Measurements from ENCODE around the gene EOMES.

EOMES gene

GRCh38 chr3:27746838-27747237, 24.7 kb upstream of the EOMES start:
- TF ChIP-seq CTCF (IDR thresholded peaks at IDR 0.05; ENCODE audit: control insufficient read depth, insufficient read depth, low read depth, low read length, missing control alignments) = no peak
- no peak overlapping the region for H3K4me3 ChIP-seq (ENCODE audit: control insufficient read depth, low read depth, low read length)
- no peak for DNase-seq (ENCODE audit: low read depth)

- H3K4me3 ChIP-seq (ENCODE audit: control insufficient read depth, low read depth, low read length) = no peak overlapping the region
- DNase-seq (ENCODE audit: low read depth) = no peak
- no peak for TF ChIP-seq CTCF (IDR thresholded peaks at IDR 0.05; ENCODE audit: control insufficient read depth, insufficient read depth, low read depth, low read length, missing control alignments)
Measured at GRCh38 chr3:27740854-27741253, 18.7 kb upstream of the EOMES start.

GRCh38 chr3:27737091-27737490, 15.0 kb upstream of the EOMES start:
- H3K4me3 ChIP-seq (ENCODE audit: control insufficient read depth, low read depth, low read length) = no peak overlapping the region
- DNase-seq (ENCODE audit: low read depth) = no peak
- no peak for TF ChIP-seq CTCF (IDR thresholded peaks at IDR 0.05; ENCODE audit: control insufficient read depth, insufficient read depth, low read depth, low read length, missing control alignments)

- H3K4me3 ChIP-seq (ENCODE audit: control insufficient read depth, low read depth, low read length) = no peak overlapping the region
Measured at GRCh38 chr3:27730774-27731659, 8.9 kb upstream of the EOMES start.

GRCh38 chr3:27729748-27730611, 7.9 kb upstream of the EOMES start:
- peak overlapping the region; percentile 18 for H3K4me3 ChIP-seq (ENCODE audit: control insufficient read depth, low read depth, low read length)

More at GRCh38 chr3:27730774-27731659, 8.9 kb upstream of the EOMES start:
- no peak for DNase-seq (ENCODE audit: low read depth)
- no peak for TF ChIP-seq CTCF (IDR thresholded peaks at IDR 0.05; ENCODE audit: control insufficient read depth, insufficient read depth, low read depth, low read length, missing control alignments)

More at GRCh38 chr3:27729748-27730611, 7.9 kb upstream of the EOMES start:
- DNase-seq (ENCODE audit: low read depth) = no peak
- TF ChIP-seq CTCF (IDR thresholded peaks at IDR 0.05; ENCODE audit: control insufficient read depth, insufficient read depth, low read depth, low read length, missing control alignments) = no peak

Measured in AG09309 (cell line).